Motor neuron (in vitro differentiated cells): ENCODE measurements around the gene KLK1. TPM values are rescaled to one million over a fixed set of nuclear protein-coding genes. Genes with fewer than 3 reads are reported as not detected.
"Not testable (repeated sequence)": the region's sequence is repeated elsewhere in the genome, so short reads cannot be mapped to it uniquely, and the experiment has no call there.

Experiments
- ATAC-seq, 8 experiments: fragments of 200-7000 bp; cut with Tn5 transposase; replicated peaks in 6 of 8; 2 replicates each; pipeline ENCODE4 v1.8.0; 2021; ENCODE audit warnings: mild to moderate bottlenecking in 8 of 8, moderate library complexity in 8 of 8
- H3K27ac ChIP-seq, 2 donors: fragments of 250-450 bp; sonication (Bioruptor Pico); 2 replicates each; pipeline ENCODE4 v1.9.0; 2021; ENCODE audit warnings: antibody characterized with exemption in 2 of 2, mild to moderate bottlenecking in 2 of 2, moderate library complexity in 1 of 2
- H3K4me1 ChIP-seq, 2 donors: fragments of 250-450 bp; sonication (Bioruptor Pico); replicated peaks in 1 of 2; 2 replicates each; pipeline ENCODE4 v1.6.1; 2021; ENCODE audit warnings: antibody characterized with exemption in 2 of 2, mild to moderate bottlenecking in 2 of 2, moderate library complexity in 1 of 2
- H3K4me3 ChIP-seq, 5 donors: fragments of 250-450 bp; sonication (Bioruptor Pico); 2 replicates each; pipeline ENCODE4 v1.9.0; 2021; ENCODE audit warnings: antibody characterized with exemption in 5 of 5, mild to moderate bottlenecking in 5 of 5, moderate library complexity in 4 of 5
- WGBS, 10 experiments: fragments of 450-650 bp; shearing (Covaris generic); methylation state at CpG; one replicate each; pipeline ENCODE4 v1.0.0; 2022; 5-methylcytosine and 5-hydroxymethylcytosine counted together
- in situ Hi-C, 9 experiments: fragments of 400-800 bp; cut with MboI; loops; one replicate each; pipeline ENCODE4 v1.15.0; 2021; ENCODE audit warnings: low sequenced_read_pairs in 9 of 9, low pct_unique_long_range_greater_than_20kb in 2 of 9; ENCODE audit not compliant: unreplicated experiment in 9 of 9
- total RNA-seq, 8 experiments: library from RNA; unstranded; fragments of 300-600 nt; gene quantifications; 2 replicates each; pipeline versions ENCODE4 v1.2.3 to v1.2.4, GENCODE V29; 2022

KLK1 gene
- total RNA-seq, 8 experiments from 2014 or later = 0.25 to 1.6 (median 0.44) TPM; not detected in 2

- Histone ChIP-seq H3K4me1 (peaks cover 0 to 15% of the 10 kb centered on the region in 2 donors), H3K4me3 (no peak overlapping the region), H3K27ac (no peak overlapping the region)
- 0% methylated on average over 1 of the region's 8 CpGs; no CpG with 5 or more reads in 9 of the 10 experiments for WGBS, 10 experiments
- ATAC-seq = no peak
- in situ Hi-C loops = no loop called here
Measured at GRCh38 chr19:50819636-50820035, 4.0 kb downstream of the KLK1 start.

- in situ Hi-C loops = no loop called here
- ATAC-seq = no peak
- 0 to 44% methylated on average over 3 to 4 of the region's 12 CpGs; no CpG with 5 or more reads in 8 of the 10 experiments for WGBS, 10 experiments
- Histone ChIP-seq H3K4me1 (peaks cover 0 to 15% of the 10 kb centered on the region in 2 donors), H3K27ac (no peak overlapping the region), H3K4me3 (no peak overlapping the region)
Measured at GRCh38 chr19:50818859-50819472, 4.6 kb downstream of the KLK1 start.

DNA sequence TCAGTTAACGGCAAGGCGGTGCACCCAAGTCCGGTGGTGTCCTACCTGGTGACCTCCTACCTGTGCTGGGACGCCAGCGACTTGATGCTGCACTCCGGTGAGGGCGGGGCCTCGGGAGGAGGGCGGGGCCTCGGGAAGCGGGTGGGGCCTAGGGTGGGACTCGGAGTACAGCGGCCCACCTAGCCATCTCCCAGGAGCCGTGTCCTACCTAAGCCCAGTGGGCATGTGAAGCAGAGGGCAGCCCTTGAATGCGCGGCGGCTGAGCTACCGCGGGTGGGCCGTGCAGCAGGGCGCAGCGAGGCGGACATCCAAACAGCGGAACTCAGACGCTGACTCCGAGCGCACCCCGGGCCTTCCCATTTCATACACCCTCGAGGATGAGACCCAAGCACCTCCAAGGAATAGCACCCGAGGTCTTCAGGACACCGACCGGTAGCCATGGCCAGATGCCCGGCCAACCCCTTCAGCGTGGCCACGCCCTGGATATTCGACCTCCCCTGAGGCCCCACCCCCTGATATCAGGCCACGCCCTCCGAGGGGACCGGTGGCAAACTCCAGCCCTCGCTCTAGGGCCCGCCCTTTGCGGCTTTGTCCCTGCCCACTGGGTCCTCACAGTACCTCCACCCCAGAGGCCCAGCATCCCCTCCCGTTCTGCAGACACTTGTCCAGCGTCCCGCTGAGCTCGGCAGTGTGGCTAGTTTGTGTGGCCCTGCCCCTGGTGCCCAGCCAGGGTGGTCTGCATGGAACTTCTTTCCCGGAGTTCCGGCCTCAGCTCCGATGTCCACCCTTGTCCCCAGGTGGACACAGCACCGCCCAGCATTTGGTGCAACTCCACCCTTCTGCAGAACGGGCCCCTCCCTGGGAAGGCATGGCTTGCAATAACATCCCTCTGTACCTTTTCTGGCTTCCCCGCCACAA, 5.4 kb downstream of the KLK1 start:
- in situ Hi-C loops = no loop called here
- 0 to 27% (median 6%) methylated on average over 2 to 11 of the region's 52 CpGs; no CpG with 5 or more reads in 5 of the 10 experiments for WGBS, 10 experiments
- H3K4me3 ChIP-seq = peak overlapping the region; percentile 24 to 45 (median 39)

GRCh38 chr19:50815439-50815838, 8.1 kb downstream of the KLK1 start:
- in situ Hi-C loops = no loop called here
- no peak for ATAC-seq
- no peak overlapping the region for H3K27ac ChIP-seq
- H3K4me3 ChIP-seq = no peak overlapping the region
- 40 to 100% (median 90%) methylated on average over 1 of the region's 1 CpG; no CpG with 5 or more reads in 4 of the 10 experiments for WGBS, 10 experiments
- peaks cover 0 to 2% of the 10 kb centered on the region in 2 donors for H3K4me1 ChIP-seq

More for the DNA sequence above, 5.4 kb downstream of the KLK1 start:
- H3K27ac ChIP-seq = no peak overlapping the region
- peak; percentile 68 to 93 (median 90) for ATAC-seq
- H3K4me1 ChIP-seq = peaks cover 0 to 15% of the 10 kb centered on the region in 2 donors

DNA sequence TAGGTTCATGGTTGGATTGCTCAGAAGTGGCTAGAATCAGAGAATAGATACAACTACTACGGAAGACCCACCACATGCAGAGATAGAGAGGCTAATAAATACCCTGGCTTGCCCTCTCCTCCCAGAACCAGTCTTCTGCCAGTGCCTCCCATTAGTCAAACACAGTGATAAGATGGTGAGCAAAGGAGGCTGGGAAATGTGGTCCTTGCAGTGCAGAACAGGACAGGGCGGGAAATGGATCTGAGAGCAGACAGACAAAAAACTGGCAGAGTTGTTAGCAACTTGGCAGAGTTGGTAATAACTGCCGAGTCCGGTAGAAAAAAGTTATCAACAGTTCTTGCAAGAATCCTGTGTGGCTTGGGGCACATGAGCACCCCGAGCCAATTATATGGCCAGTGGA, 8.7 kb downstream of the KLK1 start:
- Histone ChIP-seq H3K4me1 (no peaks in the 10 kb centered on the region), H3K27ac (no peak overlapping the region), H3K4me3 (no peak overlapping the region)
- 0 to 80% (median 60%) methylated on average over 1 to 5 of the region's 5 CpGs; no CpG with 5 or more reads in 3 of the 10 experiments for WGBS, 10 experiments
- no peak for ATAC-seq
- in situ Hi-C loops = no loop called here

DNA sequence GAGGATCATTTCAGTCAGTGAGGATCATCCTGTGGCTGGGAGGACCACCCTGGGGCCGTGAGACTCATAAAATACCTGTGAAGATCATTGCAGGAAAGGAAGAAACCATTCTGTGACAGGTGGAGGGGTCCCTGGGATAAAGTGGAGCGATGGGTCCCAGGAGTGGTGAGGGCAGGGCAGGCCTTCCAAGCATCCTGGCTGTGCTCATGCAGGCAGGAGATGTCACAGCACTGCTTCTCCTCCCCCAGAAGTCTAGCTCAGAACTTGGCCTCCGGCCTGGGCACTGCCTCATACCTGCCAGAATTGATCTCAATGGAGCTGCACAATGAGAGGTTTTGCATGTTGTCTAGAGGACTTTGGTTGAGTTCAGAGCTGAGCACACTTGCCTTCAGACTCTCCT, 11.1 kb downstream of the KLK1 start:
- H3K4me3 ChIP-seq = no peak overlapping the region
- no peak for ATAC-seq
- H3K4me1 ChIP-seq = no peaks in the 10 kb centered on the region
- in situ Hi-C loops = no loop called here
- WGBS, 10 experiments = 0 to 49% (median 10%) methylated on average over 1 to 2 of the region's 3 CpGs; no CpG with 5 or more reads in 3 of the 10 experiments
- no peak overlapping the region for H3K27ac ChIP-seq

DNA sequence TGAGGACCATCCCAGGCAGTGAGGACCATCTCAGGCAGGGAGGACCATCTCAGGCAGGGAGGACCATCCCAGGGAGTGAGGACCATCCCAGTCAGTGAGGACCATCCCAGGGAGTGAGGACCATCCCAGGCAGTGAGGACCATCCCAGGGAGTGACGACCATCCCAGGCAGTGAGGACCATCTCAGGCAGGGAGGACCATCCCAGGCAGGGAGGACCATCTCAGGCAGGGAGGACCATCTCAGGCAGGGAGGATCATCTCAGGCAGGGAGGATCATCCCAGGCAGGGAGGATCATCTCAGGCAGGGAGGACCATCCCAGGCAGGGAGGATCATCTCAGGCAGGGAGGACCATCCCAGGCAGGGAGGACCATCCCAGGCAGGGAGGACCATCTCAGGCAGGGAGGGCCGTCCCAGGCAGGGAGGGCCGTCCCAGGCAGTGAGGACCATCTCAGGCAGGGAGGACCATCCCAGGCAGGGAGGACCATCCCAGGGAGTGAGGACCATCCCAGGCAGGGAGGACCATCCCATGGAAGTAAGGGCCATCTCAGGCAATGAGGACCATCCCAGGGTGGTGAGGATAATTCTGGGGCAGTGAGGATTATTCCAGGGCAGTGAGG, 11.9 kb downstream of the KLK1 start:
- ATAC-seq, H3K4me3 ChIP-seq, H3K27ac ChIP-seq, in situ Hi-C loops, H3K4me1 ChIP-seq: not testable (repeated sequence)
- WGBS, 10 experiments = no CpG with 5 or more reads among the region's 3 CpGs

DNA sequence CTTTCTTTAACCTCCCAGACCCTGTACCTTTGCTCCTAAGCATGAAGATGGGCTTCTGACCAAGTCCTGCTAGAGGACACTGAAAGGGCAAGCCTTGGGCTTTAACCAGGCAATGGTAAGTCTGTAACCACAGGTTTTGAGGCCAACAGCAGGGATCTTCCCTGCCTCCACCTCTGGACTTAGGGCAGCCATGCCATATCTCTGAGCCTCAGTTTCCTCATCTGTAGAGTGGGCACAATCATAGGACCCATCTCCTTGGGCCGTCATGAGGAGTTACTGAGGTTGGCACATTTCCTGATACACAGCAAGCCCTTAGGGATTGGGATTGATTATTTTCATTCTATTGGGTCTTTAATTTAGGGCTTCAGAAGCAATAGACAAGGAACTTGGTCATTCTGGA, 14.7 kb downstream of the KLK1 start:
- in situ Hi-C loops = no loop called here

GRCh38 chr19:50804420-50805272, 18.9 kb downstream of the KLK1 start:
- WGBS, 10 experiments = 0 to 3% (median 1%) methylated on average over 1 to 39 of the region's 62 CpGs; no CpG with 5 or more reads in 6 of the 10 experiments
- peak overlapping the region; percentile 100 for H3K27ac ChIP-seq
- in situ Hi-C loops = no loop called here
- peaks cover 7 to 12% of the 10 kb centered on the region in 2 donors for H3K4me1 ChIP-seq
- peak; percentile 92 to 98 (median 96) for ATAC-seq
- H3K4me3 ChIP-seq = peak overlapping the region; percentile 72 to 98 (median 84)

More for the DNA sequence above, 14.7 kb downstream of the KLK1 start:
- Histone ChIP-seq H3K4me3 (no peak overlapping the region), H3K4me1 (peaks cover 0 to 2% of the 10 kb centered on the region in 2 donors), H3K27ac (no peak overlapping the region)
- 25 to 50% methylated on average over 1 of the region's 1 CpG; no CpG with 5 or more reads in 8 of the 10 experiments for WGBS, 10 experiments
- no peak for ATAC-seq

GRCh38 chr19:50803633-50804419, 19.8 kb downstream of the KLK1 start:
- Histone ChIP-seq H3K4me1 (peaks cover 7 to 12% of the 10 kb centered on the region in 2 donors), H3K4me3 (peak overlapping the region; percentile 72 to 98 (median 84)), H3K27ac (peak overlapping the region; percentile 100)
- WGBS, 10 experiments = 0 to 6% (median 0%) methylated on average over 1 to 17 of the region's 40 CpGs; no CpG with 5 or more reads in 2 of the 10 experiments
- ATAC-seq = peak in 5 of 8 experiments; percentile 3 to 11 (median 5)
- in situ Hi-C loops = no loop called here

DNA sequence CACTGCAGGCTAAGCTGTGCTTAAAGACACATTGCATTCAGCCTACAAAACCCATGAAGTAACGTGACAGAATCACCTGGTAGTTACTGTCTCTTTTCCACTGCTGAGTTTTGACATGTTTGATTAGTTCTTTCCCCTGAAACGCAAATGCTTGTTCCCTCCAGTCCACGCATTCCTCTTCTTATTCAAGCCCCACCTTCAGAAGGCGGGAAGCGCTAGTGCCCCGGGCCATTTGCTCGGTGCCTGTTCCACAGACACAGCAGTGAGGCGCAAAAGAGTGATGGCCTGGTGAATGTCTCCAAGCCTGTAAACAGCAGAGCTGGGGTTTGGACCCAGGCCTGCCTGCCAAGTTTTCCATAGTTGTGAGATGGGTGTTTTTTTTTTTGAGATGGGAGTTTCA, 22.5 kb downstream of the KLK1 start:
- in situ Hi-C loops = no loop called here

More for the DNA sequence above, 22.5 kb downstream of the KLK1 start:
- no peak overlapping the region for H3K4me3 ChIP-seq
- peaks cover 7 to 12% of the 10 kb centered on the region in 2 donors for H3K4me1 ChIP-seq
- no peak for ATAC-seq
- H3K27ac ChIP-seq = no peak overlapping the region
- WGBS, 10 experiments = 40 to 85% (median 78%) methylated on average over 1 to 8 of the region's 8 CpGs; no CpG with 5 or more reads in 3 of the 10 experiments
